Stimulated activated CD8-positive, alpha-beta memory T cell treated with anti-CD3 and anti-CD28 coated beads, Interleukin-12 subunit alpha, Interleukin-12 subunit beta, amount 100 ng/mL, for 24 hours (primary cell): Measurements from ENCODE around the gene PLXDC2.
"Not testable (repeated sequence)": the region's sequence is repeated elsewhere in the genome, so short reads cannot be mapped to it uniquely, and the experiment has no call there.

ENCODE experiments used
- DNase-seq: peaks from one replicate; pipeline ENCODE4 v3.0.0-alpha.2; 2020; ENCODE audit errors: extremely low read depth

PLXDC2 gene

GRCh38 chr10:19977097-19977521, 160.9 kb downstream of the PLXDC2 start:
- DNase-seq: no peak

- no peak for DNase-seq
Observed at GRCh38 chr10:19979628-19980027, 163.4 kb downstream of the PLXDC2 start.

GRCh38 chr10:19983880-19984565, 167.8 kb downstream of the PLXDC2 start:
- DNase-seq: no peak

- no peak for DNase-seq
Observed at GRCh38 chr10:19985745-19986144, 169.5 kb downstream of the PLXDC2 start.

DNA sequence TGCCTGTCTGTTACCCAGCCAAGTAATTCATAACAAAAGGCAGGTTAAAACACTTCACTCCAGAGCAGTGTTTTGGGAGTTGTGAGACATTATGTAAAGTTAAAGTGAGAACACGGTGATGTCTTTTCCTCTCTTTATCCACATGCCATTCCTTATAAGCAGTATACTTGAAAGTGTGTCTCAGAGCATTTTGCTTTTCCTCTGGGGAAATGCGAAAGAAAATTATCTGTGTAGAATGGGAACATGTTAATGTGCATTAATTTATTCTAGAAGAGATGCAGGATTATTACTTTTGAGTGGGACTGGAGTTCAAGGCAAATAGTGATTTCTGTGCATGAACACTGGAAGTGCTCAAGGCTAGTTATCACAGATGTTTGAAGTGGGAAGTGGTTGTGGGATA, 170.4 kb downstream of the PLXDC2 start:
- DNase-seq: no peak

DNA sequence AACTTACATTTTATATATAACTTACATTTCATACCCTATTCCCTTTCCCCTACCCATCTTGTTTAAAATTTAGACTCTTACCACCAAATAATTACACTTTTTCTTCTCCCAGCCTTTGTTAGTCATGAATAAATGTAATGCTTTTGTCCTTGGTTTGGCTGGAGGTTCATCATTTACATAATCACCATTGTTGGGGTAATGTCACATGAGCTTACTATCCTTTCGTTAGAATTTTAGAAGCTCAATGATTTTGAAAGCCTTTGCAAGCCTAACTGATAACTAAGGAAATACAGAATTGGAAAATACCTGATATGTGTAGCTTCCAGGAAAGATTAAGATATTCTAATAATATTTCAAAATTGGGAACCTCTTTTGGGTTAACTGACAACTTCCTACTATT, 171.7 kb downstream of the PLXDC2 start:
- no peak for DNase-seq

- no peak for DNase-seq
Observed at GRCh38 chr10:19993714-19994315, 177.6 kb downstream of the PLXDC2 start.

DNA sequence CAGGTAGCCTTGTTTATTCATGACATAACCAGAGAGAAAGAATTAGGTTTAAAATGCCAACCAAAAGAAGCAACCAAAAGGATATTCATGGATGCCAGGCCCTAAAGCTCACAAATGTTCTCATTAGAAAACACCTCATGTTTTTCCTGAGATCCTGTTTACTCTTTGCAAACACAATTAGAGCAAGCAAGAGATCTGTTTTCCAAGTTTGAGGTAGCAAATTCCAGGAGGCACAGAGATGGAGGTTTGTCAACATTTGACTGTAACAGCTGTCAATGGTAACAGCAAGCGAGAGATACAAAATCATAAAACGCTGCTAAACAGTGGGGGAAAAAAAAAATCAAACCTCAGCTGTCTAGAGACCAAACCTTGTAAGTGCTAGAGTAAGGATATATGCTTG, 182.2 kb downstream of the PLXDC2 start:
- no peak for DNase-seq

- DNase-seq: no peak
Observed at GRCh38 chr10:19999431-19999830, 183.2 kb downstream of the PLXDC2 start.

DNA sequence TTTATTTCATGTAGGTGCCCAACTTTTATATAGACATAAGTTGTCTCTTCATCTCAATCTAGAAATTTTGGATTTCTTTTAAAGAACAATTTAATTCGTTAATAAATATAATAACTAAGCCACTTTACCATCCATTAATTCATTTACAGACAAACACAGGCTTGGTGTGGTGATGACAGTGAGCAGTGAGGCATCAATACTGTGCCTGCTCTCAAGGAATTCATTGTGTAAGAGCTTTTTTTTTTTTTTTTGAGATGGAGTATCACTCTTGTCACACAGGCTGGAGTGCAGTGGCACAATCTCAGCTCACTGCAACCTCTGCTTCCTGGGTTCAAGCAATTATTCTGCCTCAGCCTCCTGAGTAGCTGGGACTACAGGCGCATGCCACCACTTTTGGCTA, 185.8 kb downstream of the PLXDC2 start:
- not testable (repeated sequence) for DNase-seq

DNA sequence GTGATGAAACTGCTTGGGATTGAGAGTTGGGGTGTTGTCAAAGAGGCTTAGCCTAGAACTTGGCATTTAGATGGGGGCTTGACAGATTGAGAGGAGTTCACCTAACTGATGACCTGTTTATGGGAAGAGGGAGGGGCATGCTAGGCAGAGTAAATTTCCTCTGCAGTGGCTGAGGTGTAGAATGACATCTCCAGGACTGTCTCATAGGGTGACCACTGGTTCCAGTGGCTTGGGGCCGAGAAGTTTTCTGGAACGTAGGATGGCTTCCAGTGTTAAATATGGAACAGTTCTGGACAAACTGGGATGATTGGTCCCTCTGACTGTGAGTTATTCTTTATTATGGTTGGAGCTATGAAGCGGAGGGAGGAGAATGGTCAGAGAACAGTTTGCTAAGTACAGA, 186.4 kb downstream of the PLXDC2 start:
- no peak for DNase-seq

GRCh38 chr10:20004087-20004523, 187.9 kb downstream of the PLXDC2 start:
- DNase-seq: no peak

GRCh38 chr10:20005638-20006037, 189.4 kb downstream of the PLXDC2 start:
- no peak for DNase-seq

DNA sequence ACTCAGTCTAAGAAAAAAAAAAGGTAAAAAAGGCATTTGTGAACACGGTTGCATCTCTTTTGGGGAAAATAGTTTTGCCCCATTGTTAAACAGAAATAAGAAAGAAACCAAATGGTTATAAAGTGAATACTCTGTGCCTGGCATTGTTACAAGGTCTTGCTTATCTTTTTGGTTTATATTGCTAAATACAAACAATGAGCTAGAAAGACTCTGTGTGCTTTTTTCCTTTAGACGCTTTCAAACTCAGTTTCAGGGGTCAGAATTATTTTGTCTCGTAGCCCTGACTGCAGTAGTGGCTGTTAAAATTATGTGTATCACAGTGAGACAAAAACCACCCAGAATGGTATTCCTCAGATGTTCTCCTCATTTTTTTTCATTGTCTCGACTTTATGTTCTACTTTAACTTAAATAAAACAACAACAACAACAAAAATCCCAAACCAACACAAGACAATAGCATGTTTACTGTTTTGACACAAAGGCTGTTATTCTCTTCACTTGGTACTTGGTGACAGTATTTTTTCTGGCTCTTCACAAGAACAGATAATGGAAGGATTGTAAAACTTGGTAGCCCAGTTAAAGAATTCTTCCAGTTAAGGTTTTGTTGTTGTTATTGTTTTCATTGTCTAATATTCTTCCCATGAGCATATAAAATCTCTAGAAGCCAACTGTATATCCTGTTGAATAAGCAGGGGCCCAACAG, 190.1 kb downstream of the PLXDC2 start:
- DNase-seq: no peak

DNA sequence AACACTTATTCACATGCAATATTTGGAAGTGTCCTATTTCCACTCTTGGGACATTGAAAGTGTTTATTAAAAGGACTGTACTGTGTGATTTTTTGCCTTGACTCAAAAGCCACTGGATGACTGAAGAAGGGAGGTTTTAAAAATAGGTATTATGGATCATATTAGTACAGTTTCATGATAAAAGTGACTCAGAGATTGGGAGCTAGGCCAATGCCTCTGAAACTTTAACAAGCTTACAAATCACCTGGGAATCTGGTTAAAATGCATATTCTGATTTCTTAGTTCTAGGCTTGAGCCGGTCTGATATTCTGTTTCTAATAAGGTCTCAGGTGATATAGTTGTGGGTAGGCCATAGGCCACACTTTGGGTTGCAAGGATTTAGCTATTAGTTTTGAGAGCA, 191.2 kb downstream of the PLXDC2 start:
- no peak for DNase-seq

DNA sequence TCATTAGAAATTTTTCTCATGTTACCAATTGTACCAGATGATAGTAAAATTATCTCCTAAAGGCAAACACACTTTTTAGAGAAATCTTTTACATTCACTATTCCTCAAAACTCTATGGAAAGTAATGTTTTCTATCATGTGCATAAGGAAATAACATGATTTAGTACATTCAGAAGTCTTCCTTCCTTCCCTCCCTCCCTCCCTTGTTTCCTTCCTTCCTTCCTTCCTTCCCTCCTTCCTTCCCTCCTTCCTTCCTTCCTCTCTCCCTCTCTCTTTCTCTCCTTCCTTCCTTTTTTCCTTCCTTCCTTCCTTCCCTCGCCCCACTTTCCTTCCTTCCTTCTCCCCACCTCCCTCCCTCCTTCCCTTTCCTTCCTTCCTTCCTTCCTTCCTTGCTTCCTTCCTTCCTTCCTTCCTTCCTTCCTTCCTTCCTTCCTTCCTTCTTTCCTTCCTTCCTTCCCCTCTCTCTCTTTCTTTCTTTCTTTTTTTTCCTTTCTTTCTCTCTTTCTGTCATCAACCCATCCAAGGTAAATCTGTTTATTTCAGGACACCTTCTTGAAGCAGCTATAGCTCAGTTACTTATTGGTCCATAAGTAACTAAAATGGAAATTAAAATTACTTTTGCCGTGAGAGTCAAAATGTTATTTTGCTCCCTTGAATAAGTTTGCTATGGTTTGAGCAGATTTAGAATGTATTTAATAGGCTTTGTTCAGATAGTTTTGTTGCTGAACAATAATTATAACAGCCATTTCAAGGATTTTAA, 197.9 kb downstream of the PLXDC2 start:
- no peak for DNase-seq

- no peak for DNase-seq
Observed at GRCh38 chr10:20017961-20018360, 201.7 kb downstream of the PLXDC2 start.

GRCh38 chr10:20020677-20021076, 204.4 kb downstream of the PLXDC2 start:
- DNase-seq: no peak

DNA sequence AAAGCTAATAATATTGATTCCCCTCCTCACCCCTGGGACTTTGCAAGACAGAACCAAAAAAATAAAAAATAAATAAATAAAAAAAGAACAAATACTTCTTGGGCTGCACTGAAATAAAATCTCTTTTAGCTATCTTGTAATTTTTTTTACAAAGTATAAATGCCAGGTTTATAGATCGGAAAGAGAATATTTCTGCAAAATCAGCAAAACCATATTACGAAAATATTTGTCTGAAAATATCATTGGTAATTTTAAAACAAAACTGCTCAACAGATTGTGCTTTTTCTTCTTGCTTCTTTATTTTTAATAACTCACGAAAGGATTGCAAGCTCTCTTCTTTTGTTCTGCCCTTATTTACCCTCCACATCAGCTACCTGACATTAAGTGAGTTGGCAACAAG, 213.3 kb downstream of the PLXDC2 start:
- DNase-seq: no peak

DNA sequence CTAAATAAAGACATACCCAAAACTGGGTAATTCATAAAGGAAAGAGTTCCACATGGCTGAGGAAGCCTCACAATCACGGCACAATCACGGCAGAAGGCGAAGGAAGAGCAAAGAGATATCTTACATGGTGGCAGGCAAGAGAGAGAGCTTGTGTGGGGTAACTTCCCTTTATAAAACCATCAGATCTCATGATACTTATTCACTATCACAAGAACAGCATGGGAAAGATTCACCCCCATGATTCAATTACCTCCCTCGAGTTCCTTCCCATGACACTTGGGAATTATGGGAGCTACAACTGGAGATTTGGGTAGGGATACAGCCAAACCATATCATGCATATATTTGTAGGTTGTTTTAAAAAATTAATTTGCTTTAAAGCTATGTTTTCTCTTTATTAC, 217.2 kb downstream of the PLXDC2 start:
- no peak for DNase-seq

GRCh38 chr10:20034732-20035131, 218.5 kb downstream of the PLXDC2 start:
- no peak for DNase-seq

GRCh38 chr10:20040012-20040411, 223.8 kb downstream of the PLXDC2 start:
- no peak for DNase-seq
